Amniotic epithelial cell (primary cell): Measurements from ENCODE around the gene ANKRD18B.
A peak's percentile ranks its signal among the peaks of the same experiment; 100 is the strongest.
"Not testable (repeated sequence)": the region's sequence is repeated elsewhere in the genome, so short reads cannot be mapped to it uniquely, and the experiment has no call there.

ENCODE experiments used
- DNase-seq: peaks from one replicate; pipeline ENCODE4 v3.0.0-alpha.2; 2010; ENCODE audit warnings: low read depth

Gene ANKRD18B

GRCh38 chr9:33533958-33534357 is 9.9 kb downstream of the ANKRD18B start:
- DNase-seq: not testable (repeated sequence)

DNA sequence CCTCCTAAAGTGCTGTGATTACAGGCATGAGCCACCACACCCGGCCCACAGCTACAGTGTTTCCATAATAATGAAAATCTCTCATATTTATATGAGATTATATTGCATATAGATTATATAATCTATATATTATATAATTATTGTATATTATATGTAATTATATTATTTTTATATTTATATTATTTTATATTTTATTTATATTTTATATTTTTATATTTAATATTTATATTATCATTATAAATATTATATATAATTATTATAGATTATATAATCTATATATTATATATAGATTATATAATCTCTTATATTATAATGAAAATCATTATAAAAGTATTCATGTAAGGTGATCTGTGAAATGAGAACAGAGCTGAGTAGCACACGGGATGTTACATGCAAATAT is 11.5 kb downstream of the ANKRD18B start:
- DNase-seq: no peak

DNA sequence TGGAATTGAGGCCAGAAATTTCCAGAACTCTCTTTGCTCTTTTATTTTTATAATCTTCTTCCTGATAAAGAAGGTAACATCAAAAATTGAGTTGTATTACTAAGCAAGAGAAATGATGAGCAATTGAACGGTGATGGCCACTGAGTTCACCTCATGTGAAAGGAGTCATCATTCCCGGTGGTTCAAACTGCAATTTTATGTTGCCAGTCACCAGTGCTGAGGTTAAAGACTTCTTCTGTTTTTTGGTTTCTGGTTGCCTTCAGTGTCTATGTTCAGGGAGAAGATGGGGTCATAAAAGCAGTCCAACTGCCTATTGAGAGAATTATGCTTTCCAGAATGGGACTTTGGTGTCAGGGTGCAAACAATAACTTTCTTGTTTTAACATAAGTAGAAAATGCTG is 19.4 kb downstream of the ANKRD18B start:
- not testable (repeated sequence) for DNase-seq

DNA sequence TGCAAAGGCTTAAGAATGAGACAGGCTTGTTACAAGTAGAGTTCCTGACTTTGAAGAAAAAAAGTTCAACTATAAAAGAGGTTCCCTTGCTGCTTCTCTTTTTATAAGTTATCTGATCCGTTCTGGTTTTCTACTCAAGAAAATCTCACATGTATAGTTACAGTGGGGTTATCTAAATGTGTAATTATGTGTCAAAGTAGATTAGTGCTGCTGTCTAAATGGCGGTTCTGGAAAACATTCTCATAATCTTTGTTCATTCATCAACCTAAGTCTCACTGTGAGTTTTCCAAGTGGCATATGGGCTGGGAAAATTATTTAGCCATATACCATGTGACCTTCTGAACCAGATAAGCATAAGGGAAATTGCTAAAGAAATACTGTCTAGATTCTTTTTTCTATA is 21.7 kb downstream of the ANKRD18B start:
- peak; percentile 48 for DNase-seq

GRCh38 chr9:33548816-33549215 is 24.8 kb downstream of the ANKRD18B start:
- DNase-seq: not testable (repeated sequence)

DNA sequence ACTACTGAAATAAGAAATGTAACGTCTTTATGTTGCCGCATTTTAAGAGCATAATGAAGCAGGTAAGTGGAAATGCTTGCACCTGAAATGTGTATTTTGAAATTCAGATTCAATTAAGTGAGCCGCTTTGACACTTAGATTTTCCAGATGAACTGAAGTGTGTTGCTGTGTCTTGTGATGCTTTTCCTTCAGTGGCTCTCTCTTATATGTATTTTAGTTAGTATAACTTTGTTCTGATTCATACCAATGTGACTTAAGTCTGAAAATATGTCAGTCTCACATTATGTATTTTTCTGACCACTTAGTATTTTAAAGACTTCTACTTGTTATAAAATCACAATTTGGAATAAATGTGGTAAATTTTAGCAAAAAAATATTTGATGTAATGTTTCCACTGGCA is 25.4 kb downstream of the ANKRD18B start:
- peak; percentile 9 for DNase-seq

GRCh38 chr9:33551183-33551582 is 27.1 kb downstream of the ANKRD18B start:
- not testable (repeated sequence) for DNase-seq

GRCh38 chr9:33552315-33552725 is 28.3 kb downstream of the ANKRD18B start:
- DNase-seq: peak; percentile 66

DNA sequence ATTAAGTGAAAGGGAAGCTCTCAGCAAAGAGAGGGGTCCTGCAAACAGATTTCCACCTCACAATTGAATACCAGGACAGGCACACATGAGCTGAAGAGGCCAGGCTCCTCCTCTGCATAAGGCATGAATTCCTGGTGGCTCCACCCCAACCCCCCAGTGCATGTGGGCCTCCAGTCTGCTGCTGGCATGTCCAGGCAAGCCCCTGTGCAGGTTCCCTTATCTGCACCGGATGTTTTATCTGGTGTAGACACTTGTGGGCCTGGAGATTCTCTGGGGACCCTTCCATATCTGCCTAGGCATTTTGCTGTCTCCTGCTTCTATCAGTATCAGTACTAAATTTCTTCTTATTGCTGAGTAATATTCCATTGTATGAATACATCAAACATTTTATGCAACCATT is 36.2 kb downstream of the ANKRD18B start:
- peak; percentile 1 for DNase-seq

GRCh38 chr9:33562196-33562595 is 38.1 kb downstream of the ANKRD18B start:
- peak; percentile 71 for DNase-seq

DNA sequence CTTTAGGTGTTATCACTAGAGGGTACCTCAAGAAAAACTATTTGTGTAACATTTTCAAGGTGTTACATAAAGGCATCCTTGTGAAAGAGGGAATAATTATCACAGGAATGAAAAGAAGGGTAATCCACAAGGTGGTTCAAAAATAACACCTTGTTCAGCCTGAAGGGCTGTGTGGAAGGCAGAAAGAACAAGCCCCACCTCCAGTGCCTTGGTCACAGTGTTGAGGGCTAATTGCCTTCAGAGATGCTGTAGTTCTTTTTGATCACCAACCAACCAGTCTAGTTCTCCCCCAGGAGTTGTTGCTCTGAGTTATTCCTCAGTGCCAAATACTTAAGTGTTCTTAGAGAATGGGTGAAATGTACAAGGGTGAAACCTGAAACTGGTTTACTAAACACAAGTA is 43.7 kb downstream of the ANKRD18B start:
- not testable (repeated sequence) for DNase-seq

GRCh38 chr9:33577786-33578185 is 53.7 kb downstream of the ANKRD18B start:
- not testable (repeated sequence) for DNase-seq

GRCh38 chr9:33579996-33580395 is 55.9 kb downstream of the ANKRD18B start:
- not testable (repeated sequence) for DNase-seq

GRCh38 chr9:33582686-33583085 is 58.6 kb downstream of the ANKRD18B start:
- peak; percentile 36 for DNase-seq

GRCh38 chr9:33586128-33586527 is 62.1 kb downstream of the ANKRD18B start:
- not testable (repeated sequence) for DNase-seq

- not testable (repeated sequence) for DNase-seq
Observed at GRCh38 chr9:33587799-33588198, 63.7 kb downstream of the ANKRD18B start.

DNA sequence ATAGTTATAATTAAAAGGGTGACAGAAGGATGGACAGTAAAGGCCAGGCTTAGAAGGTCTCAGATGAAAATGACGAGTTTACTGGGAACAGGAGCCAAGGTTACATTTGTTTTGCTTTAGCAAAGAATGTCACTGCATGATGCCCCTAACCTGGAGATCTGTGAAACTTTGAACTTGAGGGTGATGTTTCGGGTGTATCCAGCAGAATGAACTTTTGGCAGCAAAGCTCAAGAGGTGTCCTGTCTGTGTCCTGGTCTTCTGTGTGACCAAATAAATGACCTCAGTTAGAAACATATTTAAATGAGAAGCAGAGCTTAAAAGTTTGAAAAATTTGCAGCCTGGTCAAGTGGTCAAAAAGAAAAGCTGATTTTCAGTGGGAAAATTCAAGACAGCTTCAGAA is 64.8 kb downstream of the ANKRD18B start:
- not testable (repeated sequence) for DNase-seq

DNA sequence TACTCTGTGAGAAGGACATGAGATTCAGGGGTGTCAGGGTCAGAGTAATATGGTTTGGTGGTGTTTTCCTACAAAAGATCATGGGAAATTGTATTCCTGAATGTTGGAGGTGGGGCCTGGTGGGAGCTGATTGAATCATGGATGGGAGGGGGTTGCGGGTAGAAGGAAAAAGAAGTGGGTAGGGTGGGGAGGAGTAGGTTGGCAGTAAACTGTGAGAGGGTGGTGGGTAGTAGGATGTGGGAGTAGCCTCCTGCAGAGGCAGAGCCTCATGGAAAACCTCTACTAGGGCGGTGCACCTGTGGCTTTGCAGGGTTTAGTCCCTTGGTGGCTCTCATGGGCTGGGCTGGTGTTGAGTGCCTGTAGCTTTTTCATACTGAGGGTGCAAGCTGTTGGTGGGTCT is 66.8 kb downstream of the ANKRD18B start:
- DNase-seq: not testable (repeated sequence)

DNA sequence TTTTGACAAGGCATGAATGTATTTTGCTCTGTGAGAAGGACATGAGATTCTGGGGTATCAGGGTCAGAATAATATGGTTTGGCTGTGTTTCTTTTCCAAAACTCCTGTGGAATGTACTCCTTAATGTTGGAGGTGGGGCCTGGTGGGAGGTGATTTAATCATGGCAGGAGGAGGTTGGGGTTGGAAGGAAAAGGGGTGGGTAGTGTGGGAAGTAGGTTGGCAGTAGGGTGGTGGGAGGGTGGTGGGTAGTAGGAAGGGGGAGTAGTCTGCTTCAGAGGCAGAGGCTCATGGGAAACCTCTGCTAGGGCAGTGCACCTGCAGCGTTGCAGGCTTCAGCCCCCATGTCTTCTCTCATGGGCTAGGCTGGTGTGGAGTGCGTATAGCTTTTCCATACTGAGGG is 72.9 kb downstream of the ANKRD18B start:
- not testable (repeated sequence) for DNase-seq

DNA sequence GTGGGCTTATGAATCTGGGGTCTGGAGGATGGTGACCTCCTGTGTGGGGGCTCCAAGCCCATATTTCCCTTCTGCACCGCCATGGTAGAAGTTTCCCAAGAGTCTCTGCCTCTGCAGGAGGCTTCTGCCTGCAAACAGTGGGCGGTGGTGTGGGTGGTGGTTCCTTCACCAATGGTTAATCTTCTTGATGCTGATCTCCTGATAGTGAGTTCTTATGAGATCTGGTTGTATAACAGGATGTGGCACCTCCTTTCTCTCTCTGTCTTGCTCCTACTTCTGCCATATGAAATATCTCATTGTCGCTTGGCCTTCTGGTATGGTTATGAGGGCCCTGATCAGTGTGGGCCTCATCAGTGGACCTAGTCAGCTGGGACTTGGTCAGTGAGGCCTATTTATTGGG is 73.3 kb downstream of the ANKRD18B start:
- DNase-seq: not testable (repeated sequence)

- not testable (repeated sequence) for DNase-seq
Observed at GRCh38 chr9:33598796-33599379, 74.8 kb downstream of the ANKRD18B start.

GRCh38 chr9:33600911-33601310 is 76.9 kb downstream of the ANKRD18B start:
- DNase-seq: not testable (repeated sequence)

GRCh38 chr9:33604249-33604648 is 80.2 kb downstream of the ANKRD18B start:
- DNase-seq: not testable (repeated sequence)

GRCh38 chr9:33604936-33605335 is 80.9 kb downstream of the ANKRD18B start:
- DNase-seq: peak; percentile 86
